HG03066 (cell line): ENCODE results near the gene CHP2.

Experiments used
- ATAC-seq: cut with Tn5 transposase; IDR thresholded peaks from one replicate; pipeline ENCODE4 v1.9.1; 2021; ENCODE audit warnings: low read depth; ENCODE audit not compliant: unreplicated experiment

CHP2 gene

DNA sequence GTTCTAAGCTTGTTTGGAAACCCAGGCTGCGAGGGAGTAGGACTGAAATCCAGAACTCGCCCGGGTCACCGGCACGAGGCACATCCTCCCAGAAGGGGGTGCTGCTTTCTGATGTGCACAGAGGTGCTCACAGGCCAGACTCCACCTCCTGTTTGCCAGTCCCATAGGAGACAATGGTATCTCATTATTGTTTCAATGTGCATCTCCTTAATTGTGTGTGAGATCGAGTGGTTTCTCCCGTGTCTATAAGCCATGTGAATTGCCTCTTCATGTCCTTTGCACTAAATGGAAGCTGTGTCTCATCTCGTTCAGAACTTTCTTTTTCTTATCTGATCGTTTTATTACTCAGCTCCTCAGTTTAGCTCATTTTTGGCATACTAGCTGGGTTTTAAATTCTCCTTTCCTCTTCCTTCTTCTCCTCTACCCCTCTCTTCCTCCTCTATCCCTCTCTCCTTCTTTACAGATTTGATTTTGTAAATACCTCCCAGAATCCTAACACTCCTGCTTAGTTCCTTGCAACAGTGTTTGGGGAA, 48.8 kb downstream of the CHP2 start:
- ATAC-seq: no peak

DNA sequence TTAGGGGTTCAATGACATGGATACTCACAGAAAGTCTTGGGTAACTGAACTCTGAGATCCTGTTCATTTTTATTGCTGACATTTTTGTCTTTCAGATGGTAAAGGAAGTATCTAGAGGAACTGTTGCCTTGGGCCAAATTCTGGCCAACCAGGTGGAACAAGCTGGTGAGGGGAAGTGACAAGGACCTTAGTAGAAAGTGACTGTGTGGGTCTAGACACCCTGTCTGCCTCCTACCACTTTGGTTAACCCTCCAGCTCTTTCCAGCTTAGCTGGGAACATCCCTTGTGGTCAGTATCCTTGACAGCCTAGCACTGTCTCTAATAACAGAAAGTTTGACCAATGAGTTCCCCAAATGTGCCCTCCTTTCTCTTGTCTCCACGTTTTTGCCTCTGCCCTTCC, 52.2 kb downstream of the CHP2 start:
- no peak for ATAC-seq
